HG02623 (cell line): ENCODE measurements around the gene SLC9C1.
A peak's percentile ranks its signal among the peaks of the same experiment; 100 is the strongest.
"Not testable (repeated sequence)": the region's sequence is repeated elsewhere in the genome, so short reads cannot be mapped to it uniquely, and the experiment has no call there.

Experiments used
- ATAC-seq: cut with Tn5 transposase; IDR thresholded peaks from one replicate; pipeline ENCODE4 v1.9.1; 2021; ENCODE audit warnings: moderate library complexity; ENCODE audit not compliant: unreplicated experiment

SLC9C1 gene

GRCh38 chr3:112199622-112200316 lies 94.2 kb downstream of the SLC9C1 start:
- ATAC-seq = no peak

DNA sequence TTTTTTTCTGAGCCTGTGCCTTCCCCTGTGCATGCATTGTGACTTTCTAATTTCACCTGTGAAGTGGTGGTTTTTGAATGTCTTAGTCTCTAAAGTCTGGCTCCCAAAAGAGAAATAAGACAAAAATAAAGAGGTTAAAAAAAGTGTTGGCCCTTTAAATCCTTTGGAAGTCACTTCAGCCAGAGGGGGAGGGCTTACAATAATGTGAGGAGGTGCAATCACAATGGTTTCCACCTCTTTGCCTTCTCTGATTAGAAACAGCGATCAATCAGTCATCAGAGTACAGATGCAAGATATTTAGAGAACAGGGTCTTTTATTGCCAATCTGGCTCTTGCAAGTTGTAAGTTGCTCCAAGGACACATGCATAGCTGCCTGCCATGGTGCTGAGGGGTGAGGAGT lies 96.9 kb downstream of the SLC9C1 start:
- ATAC-seq = no peak

- ATAC-seq = no peak
Measured at GRCh38 chr3:112187300-112187699, 106.7 kb downstream of the SLC9C1 start.

GRCh38 chr3:112185423-112186035 lies 108.5 kb downstream of the SLC9C1 start:
- not testable (repeated sequence) for ATAC-seq

- ATAC-seq = no peak
Measured at GRCh38 chr3:112175646-112176045, 118.4 kb downstream of the SLC9C1 start.

- no peak for ATAC-seq
Measured at GRCh38 chr3:112175037-112175436, 119.0 kb downstream of the SLC9C1 start.

GRCh38 chr3:112171144-112171543 lies 122.9 kb downstream of the SLC9C1 start:
- no peak for ATAC-seq

GRCh38 chr3:112170046-112170445 lies 124.0 kb downstream of the SLC9C1 start:
- ATAC-seq = no peak

GRCh38 chr3:112167758-112168157 lies 126.3 kb downstream of the SLC9C1 start:
- peak; percentile 71 for ATAC-seq

DNA sequence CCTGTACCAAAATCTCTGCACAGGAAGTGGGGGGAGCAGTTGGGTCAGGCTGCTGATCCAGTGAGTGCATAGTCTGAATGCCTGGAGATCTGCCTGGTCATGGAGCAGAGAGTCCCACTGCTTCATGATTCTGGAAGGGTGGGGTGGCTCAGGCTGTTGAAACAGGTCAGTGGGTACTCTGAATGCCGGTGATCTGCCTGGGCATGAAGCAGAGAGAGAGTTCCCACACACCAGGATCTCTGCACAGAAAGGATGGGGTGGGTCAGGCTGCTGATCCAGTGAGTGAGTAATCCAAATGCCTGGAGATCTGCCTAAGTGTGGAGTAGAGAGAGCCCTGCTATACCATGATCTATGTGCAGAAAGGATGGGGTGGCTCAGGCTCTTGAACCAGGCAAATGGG lies 144.9 kb downstream of the SLC9C1 start:
- ATAC-seq = no peak

DNA sequence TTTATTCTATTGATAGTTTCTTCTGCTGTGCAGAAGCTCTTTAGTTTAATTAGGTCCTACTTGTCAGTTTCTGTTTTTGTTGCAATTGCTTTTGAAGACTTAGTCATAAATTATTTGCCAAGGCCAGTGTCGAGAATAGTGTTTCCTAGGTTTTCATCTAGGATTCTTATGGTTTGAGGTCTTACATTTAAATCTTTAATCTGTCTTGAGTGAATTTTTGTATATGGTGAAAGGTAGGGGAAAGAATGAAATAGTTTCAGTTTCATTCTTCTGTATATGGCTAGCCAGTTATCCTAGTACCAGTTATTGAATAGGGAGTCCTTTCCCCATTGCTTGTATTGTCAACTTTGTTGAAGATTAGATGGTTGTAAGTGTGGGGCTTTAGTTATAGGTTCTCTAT lies 150.3 kb downstream of the SLC9C1 start:
- no peak for ATAC-seq

DNA sequence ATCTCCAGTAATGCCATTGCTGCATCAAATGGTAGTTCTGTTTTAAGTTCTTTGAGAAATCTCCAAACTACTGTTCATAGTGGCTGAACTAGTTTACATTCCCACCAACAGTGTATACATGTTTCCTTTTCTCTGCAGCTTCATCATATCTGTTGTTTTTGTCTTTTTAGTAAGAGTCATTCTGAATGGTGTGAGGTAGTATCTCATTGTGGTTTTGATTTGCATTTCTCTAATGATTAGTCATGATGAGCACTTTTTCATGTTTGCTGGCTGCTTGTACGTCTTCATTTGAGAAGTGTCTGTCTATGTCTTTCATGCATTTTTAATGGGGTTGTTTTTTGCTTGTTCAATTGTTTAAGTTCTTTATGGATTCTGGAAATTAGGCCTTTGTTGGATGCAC lies 150.8 kb downstream of the SLC9C1 start:
- ATAC-seq = no peak

- ATAC-seq = no peak
Measured at GRCh38 chr3:112141293-112141692, 152.7 kb downstream of the SLC9C1 start.

GRCh38 chr3:112140584-112140983 lies 153.4 kb downstream of the SLC9C1 start:
- no peak for ATAC-seq

DNA sequence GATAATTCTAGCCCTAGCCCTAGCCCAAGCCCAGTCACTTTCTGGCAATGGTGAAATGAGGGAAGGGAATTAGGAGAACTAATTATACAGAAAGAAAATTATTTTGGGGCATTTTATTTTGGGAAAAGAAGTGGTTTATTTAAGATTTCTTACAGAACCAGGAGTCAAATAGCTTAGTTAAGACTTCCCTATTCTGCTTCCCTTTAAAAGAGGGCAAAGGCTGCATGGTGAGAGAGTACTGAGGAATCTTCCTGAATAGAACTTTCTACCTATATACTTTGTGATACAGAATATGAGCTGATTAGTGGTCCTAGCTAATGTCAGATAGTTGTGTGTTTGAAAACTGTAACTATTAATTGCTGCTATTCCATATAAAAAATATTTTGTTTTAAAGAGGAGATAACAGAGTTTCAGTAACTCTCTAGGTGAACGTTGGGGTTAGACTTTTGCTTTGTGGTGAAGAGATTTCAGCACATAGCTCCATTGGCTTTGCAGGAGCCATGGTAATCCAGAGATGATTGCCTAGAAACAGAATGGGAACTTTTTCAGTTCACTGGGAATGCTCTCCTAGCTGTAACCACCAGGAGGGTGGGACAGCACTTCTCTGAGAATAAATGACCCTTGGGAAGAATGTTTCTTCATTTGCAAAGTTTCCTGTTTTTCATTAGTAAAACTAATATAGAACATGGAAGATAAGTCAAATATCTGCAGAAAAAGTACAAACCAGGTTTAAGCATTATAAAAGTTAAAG lies 155.6 kb downstream of the SLC9C1 start:
- ATAC-seq = no peak

- ATAC-seq = no peak
Measured at GRCh38 chr3:112137781-112138180, 156.2 kb downstream of the SLC9C1 start.

GRCh38 chr3:112136959-112137693 lies 156.9 kb downstream of the SLC9C1 start:
- peak; percentile 18 for ATAC-seq

GRCh38 chr3:112136046-112136445 lies 158.0 kb downstream of the SLC9C1 start:
- no peak for ATAC-seq

- no peak for ATAC-seq
Measured at GRCh38 chr3:112134335-112135124, 159.5 kb downstream of the SLC9C1 start.

DNA sequence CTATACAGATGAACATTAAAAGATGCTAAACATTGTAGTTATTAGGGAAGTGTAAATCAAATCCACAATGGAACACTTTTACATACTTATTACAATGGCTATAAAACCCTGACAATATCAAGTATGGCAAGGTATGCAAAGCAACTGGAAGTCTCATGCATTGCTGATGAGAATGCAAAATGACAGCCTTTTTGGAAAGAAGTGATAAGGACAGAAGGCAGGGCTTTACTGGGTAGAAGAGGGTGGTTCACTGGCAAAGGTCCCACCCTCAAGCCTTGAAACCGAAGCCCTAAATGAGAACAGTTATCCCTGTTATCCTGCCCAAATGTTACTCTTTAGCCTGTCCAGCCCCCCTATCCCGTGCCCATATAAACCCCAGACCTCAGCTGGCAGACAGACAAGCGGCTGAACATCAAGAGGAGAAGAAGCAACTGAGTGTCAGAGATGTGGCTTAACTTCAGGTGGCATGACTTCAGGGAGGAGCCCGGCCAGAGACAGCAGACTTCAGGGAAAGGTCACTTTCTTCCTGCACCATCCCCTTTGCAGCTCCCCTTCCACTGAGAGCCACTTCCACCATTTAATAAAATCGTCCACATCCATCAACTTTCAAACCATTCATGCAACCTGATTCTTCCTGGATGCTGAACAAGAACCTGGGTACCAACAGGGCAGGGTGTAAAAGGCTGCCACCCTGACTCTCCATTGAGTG lies 160.2 kb downstream of the SLC9C1 start:
- no peak for ATAC-seq
